Stimulated activated CD4-positive, alpha-beta T cell treated with anti-CD3 and anti-CD28 coated beads, Interleukin-2, amount 100 ng/mL, for 4 hours (primary cell): ENCODE data around the gene CCND3.

Experiments used
- DNase-seq: peaks from one replicate; pipeline ENCODE4 v3.0.0-alpha.2; 2020; ENCODE audit warnings: low read depth

The CCND3 gene

DNA sequence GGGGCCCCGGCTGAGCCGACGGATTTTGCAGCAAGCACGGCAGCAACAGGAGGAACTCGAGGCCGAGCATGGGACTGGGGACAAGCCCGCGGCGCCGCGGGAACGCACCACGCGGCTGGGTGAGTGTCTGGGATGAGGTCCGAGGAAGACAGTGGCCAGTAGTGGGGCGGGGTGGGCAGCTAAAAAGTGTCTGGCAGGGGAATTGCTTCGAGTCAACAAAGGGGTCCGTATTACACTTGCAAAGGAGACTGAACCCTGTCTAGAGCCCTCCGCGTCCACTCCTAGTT lies 20.0 kb downstream of the CCND3 start:
- DNase-seq: no peak

DNA sequence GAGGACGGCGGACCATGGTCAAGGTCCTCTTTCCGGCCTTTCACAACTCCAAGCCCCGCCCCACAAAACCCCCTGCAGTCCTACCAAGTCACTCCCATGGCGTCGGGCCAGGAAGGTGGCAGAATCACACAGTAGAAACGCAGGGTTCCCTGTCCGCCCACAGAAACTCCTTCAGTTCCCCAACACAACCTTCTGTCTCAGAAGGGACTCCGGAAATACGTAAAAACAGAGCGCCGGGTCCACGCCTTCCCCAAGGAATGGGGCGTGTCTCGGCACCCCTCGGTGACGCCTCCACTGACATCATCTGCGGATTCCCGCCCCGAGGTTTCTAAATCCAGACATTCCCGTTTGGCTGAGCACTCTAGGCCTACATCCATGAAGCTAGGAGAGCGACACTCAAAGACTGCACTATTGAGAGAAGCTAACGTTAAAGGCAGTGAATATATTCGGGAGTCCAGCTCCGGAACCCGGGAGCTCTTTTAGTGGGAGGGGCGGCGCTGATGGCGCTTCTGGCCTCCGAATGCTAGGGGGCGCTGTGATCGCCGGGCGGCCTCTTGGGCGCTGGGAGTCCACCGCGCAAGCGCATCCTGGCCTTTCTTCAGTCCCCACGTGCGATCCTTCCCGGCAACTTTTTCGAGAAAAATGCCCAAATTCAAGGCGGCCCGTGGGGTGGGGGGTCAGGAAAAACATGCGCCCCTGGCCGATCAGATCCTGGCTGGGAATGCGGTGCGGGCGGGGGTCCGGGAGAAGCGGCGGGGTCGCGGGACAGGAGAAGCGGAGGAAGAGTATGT lies 20.5 kb downstream of the CCND3 start, which contains the start of the genes BYSL and MED20:
TSS of gene BYSL (plus strand) at position 579 of the 791 bp plus-strand sequence. CDS start at position 643, 64 bp downstream.
TSS of gene MED20 (minus strand) at position 219 of the 791 bp plus-strand sequence. CDS start at position 98, 121 bp downstream.
- peak; percentile 90 for DNase-seq

DNA sequence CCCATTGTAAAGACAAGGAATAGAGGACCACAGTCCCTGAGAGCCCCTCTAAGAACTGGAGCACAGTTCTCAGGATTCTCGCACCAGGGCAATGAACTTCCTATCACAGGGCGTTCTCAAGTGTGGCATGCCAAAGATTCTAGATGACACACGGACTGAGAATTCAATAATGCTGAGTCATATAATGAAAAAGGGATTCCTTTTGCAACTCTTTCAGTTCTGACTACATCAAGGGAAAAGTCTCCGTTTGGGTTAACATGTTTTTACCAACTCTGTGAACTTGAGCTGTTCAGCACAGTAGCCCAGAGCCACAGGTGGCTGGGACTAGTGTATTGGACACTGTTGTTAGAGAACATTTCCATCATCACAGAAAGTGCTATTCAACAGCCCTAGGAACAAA lies 24.1 kb downstream of the CCND3 start:
- no peak for DNase-seq

DNA sequence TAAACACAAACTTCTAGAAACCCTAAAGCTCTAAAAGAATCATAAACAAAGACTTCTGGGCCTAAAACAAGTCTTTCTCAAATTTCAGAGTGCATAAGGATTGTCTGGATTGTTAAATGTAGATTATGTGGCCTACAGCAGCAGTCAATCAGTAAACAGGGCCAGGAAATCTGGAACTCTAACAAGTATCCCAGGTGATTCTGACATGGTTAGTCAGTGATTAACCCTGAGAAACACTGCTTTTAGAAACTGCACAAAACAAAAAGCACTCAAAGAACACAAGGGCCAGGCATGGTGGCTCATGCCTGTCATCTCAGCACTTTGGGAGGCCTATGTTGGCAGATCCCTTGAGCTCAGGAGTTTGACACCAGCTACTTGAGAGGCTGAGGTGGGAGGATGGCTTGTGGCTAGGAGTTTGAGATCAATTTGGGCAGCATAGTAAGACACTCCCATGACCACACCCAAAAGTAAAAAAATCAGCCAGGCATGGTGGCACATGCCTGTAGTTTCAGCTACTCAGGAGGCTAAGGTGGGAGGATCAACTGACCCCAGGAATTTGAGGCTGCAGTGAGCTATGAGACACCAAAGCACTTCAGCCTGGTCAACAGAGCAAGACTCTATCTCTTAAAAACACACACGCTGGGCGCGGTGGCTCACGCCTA lies 26.6 kb downstream of the CCND3 start:
- DNase-seq: no peak

DNA sequence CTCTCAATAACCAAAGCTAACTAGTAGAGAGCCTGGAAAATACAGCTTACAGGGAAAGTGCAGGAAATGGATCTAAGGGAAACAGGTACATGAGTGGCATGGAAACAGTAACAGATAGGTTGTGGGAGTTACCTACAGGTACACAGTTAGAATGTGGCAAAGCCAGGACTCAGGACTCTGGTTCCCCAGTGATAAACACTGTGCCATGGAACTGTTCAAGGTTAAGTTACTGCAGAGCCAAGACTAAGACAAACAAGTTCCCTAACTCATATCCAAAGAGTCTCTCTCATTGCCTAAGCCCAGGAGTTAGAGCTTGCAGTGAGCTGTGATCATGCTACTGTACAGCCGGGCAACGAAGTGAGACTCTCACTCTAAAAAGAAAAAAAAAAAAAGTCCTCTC lies 27.3 kb downstream of the CCND3 start:
- no peak for DNase-seq

DNA sequence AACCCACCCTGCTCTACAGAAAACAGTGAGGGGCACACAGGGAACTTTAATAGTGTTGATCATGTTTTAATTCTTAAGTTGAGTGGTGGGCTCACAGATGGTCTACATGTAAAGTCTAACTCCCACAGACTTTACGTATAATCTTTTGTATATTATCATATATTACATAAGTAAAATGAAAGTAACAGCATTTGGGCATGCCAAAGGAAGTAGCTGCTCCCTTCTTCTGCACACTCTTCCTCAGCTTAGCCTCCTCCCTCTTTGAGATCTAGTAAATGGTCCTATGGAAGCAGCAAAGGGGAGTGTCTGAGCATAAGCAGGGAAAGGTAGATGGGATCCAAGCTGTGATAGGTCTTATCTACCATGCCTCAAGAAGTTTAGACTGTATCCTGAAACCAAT lies 31.9 kb downstream of the CCND3 start:
- no peak for DNase-seq

DNA sequence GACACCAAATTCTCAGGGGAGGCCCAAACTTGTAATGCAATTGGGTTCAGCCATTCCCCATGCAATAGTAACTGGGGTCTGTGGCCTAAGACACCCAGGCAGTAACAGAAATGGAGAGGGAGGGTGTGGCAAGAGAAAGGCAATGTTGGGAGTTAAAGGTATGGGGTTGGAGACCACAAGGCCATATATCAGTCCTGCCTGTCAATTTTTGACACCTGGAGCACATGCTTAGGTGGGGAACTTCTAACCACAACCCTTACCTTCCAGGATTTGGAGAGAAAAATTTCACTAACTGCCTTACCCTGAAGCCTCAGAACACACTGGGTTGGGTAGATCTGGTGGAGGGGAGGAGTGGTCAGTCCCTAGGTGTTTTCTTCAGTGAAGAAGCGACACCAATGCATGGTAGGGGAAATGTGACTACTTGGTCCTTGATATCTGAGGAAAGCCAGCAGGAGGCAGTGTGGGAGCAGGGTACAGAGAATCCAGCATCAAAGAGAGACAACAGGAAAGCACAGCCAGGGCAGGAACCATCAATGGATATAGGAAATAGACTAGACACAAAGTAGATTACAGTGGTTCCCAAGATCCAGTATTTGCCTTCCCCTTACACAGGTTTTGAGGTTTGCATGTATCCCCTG lies 39.6 kb downstream of the CCND3 start:
- DNase-seq: peak; percentile 36

DNA sequence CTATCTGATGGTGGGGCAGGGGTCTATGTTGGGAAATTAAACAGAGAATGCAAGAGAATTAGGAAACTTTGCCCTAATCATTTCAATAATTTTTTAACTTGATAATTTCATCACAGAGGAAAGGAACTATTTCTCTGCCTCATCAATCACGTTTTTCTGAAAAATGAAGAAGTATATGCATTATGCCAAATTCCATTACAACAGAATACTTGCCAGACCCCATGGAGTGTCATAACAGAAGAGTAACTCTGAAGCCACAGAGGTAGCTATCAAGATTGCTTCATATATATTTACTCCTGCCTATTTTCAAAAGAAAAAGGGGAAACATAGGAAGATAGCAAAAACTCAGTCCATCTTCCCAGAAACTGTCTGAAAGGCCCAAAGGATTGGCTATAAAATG lies 40.7 kb downstream of the CCND3 start:
- no peak for DNase-seq

DNA sequence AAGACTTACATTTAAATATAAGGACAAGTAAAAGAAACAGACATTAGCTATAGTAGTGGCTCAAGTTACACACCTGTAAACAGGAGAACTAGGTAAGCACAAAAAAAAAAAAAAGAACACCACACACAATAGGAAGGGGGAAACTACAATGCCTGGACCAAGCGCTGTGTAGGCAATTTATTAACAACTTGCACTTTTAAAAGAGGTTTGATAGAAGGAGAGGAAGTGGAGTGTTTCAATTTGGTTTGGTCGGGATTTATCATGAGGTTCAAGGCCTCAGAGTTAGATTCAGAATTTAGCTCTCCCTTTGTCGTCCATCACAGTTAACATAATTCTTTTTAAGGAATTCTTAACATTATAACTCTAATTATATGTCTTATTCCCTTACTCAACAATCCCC lies 45.3 kb downstream of the CCND3 start:
- no peak for DNase-seq

DNA sequence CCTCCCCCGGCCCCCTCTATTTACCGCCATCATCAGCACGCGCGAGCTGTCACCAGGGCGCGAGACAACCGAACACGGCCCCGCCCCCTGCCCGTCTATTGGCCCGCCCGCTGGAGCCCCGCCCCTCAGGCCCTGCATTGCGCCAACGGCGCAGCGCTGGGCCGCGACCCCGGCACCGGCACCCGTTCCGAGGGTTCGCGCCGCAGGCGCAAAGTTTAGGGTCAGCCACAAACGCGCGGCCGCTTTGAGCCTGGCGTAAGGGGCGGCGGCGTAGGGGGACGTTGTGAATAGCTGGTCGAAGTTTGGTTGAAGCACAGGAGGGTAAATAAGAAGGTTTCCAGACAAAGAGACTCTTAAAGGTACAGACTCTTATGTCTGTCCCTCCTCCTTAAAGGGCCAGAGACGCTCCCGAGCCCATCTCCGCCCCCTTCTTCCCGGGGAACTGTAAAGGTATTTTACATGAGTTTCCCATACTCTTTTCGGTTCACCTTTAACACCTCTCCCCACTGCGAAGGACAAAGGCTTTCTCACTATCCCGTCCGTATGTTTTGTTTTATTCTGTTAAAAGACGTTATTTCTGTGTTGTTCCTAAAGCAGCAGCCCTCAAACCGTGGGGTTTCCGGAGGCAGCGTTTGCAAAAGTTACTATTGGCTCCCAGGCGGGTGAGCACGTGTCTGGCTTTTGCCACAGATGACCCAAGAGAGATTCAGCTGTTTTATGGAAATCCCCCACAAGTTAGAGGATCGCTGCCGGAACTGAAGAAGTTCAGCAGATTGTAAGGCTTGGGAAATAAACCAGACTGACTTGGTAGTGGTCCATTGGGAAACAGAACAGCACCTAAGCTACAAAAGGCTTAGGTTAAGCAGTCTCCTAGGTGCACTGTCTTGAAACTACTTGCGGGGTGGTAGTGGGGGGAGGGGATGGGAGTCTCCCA lies 46.0 kb downstream of the CCND3 start, which contains the start of gene USP49:
TSS of gene USP49 (minus strand) at position 76 of the 934 bp plus-strand sequence. CDS start 88,392 bp downstream, outside the sequence.
- DNase-seq: peak; percentile 86

DNA sequence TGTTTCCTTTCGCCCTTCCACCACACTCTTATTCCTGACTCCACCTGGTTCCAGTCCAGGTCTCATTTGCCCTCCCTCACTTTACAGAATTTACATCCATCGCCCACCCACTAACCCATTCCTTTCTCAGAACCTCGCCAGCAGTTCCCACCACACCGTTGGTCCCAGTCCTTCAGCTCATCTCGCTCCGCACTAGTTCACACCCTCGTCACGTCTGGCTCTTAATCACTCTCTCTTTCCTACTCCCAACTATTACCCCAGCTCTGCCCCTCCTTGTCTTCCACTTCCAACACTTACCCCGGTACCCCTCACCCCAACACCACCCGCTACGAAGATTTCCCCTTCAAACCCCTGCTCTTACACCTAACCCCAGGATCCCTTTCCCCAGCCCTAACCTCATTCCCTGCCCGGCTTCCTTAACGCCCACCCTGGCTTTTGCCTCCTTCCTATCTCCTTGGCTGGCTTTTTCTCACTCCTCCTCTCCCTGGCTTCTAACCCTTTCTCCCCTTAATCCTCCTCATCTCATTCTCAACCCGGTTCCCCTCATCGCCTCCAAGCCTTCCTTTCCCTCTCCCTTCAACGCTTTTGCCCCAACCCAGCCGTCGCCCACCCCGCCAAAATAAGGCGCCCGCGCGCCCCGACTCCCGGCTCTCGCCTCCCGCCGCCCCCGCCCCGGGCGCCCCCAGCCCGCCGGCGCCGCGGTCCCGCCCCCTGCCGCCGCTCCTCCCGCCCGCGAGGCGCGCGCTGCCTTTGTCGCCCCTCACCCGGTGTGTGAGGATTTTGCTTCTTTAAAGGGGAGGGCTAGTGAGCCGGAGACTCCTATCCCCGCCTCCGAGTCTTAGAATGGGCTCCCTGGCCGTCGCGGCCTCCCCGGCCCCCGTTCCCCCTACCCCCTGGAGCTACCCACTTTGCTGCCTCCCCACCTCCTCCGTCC lies 47.0 kb downstream of the CCND3 start:
- no peak for DNase-seq

DNA sequence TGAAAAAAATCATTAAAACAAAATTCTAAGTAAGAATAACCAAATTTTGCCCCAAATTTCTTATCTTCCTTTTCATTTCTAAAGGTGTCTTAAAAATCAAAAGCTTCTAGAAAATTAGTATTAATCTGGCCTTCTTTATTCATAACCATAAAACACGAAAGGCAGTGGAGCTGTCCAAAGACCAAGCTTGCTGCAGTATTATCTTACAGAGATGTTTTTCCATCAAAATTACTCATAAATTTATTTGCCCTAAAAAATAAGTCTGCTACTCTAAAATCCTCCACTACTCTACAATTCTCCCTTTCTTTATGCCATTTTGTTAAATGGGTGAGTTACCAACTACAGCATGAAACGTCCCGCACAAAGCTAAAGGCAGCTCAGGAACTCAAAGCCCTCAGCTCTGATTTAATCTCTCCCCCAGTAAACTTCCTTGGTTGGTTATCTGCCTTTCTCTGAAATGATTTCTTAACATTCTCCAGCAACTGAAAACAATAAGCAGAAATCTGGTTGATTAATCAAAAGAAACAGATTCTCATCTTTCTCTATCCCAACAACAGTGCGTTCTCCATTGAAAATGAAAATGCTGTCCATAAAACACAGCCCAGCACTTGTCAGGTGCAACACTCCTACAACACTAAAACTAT lies 48.6 kb downstream of the CCND3 start:
- no peak for DNase-seq

DNA sequence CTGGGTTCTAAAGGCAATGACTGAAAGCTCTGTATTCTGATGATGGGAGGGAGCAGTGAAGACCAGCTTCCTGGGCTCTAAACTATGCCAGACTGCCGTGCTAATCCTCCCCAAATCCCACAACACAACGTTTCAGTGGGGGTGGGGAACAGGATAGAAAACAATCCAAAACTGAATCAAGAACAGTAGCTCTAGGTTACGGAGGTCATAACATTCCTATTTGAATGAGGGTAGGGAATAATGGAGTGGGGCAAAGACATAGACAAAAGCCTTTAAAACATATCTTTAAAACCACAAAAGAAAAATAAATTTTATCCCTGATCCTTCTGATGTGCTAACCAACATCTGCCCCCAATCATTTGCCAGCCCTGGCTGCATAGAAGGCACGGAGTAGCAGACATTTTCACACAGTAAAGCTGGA lies 54.3 kb downstream of the CCND3 start:
- no peak for DNase-seq

DNA sequence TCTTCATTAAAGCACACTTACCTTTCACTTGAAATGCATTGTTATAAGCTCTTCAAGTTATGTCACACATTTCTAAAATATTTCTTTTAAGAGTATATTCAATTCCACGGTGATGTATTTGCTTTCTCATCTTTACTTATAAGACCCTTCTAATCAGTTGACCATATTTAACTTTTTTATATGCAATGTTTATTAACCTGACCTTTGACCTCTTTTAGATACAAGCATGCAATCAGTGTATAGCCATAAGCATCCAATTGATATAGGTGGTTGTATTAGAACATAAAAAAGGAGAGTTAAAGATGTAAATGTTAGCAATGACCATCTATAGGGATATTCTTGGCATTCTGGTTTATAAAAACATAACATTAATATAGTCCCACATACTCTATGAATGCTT lies 55.7 kb downstream of the CCND3 start:
- no peak for DNase-seq

DNA sequence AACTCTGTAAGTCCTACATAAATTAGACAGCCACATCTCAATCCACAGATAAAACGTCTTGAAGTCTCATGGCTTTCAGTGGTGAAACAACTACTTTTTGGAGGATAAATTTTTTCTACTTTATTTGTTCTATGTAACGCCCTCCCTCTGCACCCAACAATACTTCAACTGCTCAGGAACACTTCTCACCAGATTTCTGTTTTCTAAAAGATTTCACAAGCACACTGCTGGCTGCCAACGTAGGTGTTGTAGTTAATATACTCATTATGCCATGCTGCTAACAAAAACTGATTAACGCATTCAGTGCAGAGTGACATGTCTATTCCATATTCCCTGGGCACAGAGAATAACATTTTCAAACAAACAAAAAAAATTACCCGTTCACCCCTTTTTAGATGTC lies 56.7 kb downstream of the CCND3 start:
- no peak for DNase-seq
